PC-3 (cell line): ENCODE measurements around the gene PDZD2. TPM values are rescaled to one million over a fixed set of nuclear protein-coding genes. Genes with fewer than 3 reads are reported as not detected.

Experiments used
- ATAC-seq: fragments of 200-7000 bp; cut with Tn5 transposase; 2 replicates; pipeline ENCODE4 v1.9.1; 2020; ENCODE audit warnings: mild to moderate bottlenecking, moderate library complexity
- BruUV-seq: library from RNA; stranded (reverse); fragments of 400-500 nt; replicated peaks from 2 replicates; lab custom pipeline; 2021; lab: Mats Ljungman, UMichigan
- CTCF ChIA-PET: fragments of 300-600 bp; sonication (Branson Sonifier 250); formaldehyde crosslinking; loops from one replicate; lab custom pipeline; 2022; ENCODE audit warnings: antibody characterized with exemption; lab: Charles Lee
- POLR2A ChIA-PET: fragments of 300-600 bp; sonication (Branson Sonifier 250); formaldehyde crosslinking; loops from one replicate; lab custom pipeline; 2022; ENCODE audit warnings: antibody characterized with exemption; ENCODE audit not compliant: unreplicated experiment; lab: Charles Lee
- DNase-seq: peaks from one replicate; pipeline ENCODE4 v3.0.0-alpha.2; 2015
- H2AFZ ChIP-seq: fragments of 300-600 bp; sonication (generic); 2 replicates; pipeline ENCODE4 v1.6.0; 2016; ENCODE audit warnings: antibody characterized with exemption, low read length
- H3F3A ChIP-seq: fragments of 300-600 bp; sonication (generic); one replicate; pipeline ENCODE4 v1.6.0; 2017; ENCODE audit warnings: antibody characterized with exemption, low read length, control low read depth, mild to moderate bottlenecking; ENCODE audit not compliant: unreplicated experiment
- H3K27ac ChIP-seq: fragments of 300-600 bp; sonication (generic); 2 replicates; pipeline ENCODE4 v1.5.1; 2016; ENCODE audit warnings: mild to moderate bottlenecking, low read length
- H3K27me3 ChIP-seq: fragments of 300-600 bp; sonication (generic); 2 replicates; pipeline ENCODE4 v1.6.1; 2016; ENCODE audit warnings: low read length, mixed read lengths
- H3K36me3 ChIP-seq: fragments of 300-600 bp; sonication (generic); 2 replicates; pipeline ENCODE4 v1.6.1; 2016; ENCODE audit warnings: low read depth, mixed run types, low read length, mixed read lengths
- H3K4me1 ChIP-seq: fragments of 300-600 bp; sonication (generic); 2 replicates; pipeline ENCODE4 v1.5.1; 2016; ENCODE audit warnings: low read length; ENCODE audit not compliant: insufficient read depth
- H3K4me2 ChIP-seq: fragments of 300-600 bp; sonication (generic); 2 replicates; pipeline ENCODE4 v1.6.0; 2016; ENCODE audit warnings: low read length
- H3K4me3 ChIP-seq: fragments of 300-600 bp; sonication (generic); 2 replicates; pipeline ENCODE4 v1.5.1; 2016; ENCODE audit warnings: mild to moderate bottlenecking, low read length, mixed read lengths
- H3K79me2 ChIP-seq: fragments of 300-600 bp; sonication (generic); 2 replicates; pipeline ENCODE4 v1.6.1; 2017; ENCODE audit warnings: low read length, mixed read lengths
- H3K9ac ChIP-seq: fragments of 300-600 bp; sonication (generic); 2 replicates; pipeline ENCODE4 v1.6.0; 2016; ENCODE audit warnings: mild to moderate bottlenecking, low read length
- H3K9me2 ChIP-seq: fragments of 300-600 bp; sonication (generic); replicated peaks from 2 replicates; pipeline ENCODE4 v1.6.1; 2016; ENCODE audit warnings: mixed run types, low read length, mixed read lengths
- H3K9me3 ChIP-seq: fragments of 300-600 bp; sonication (generic); 2 replicates; pipeline ENCODE4 v1.6.1; 2016; ENCODE audit warnings: low read length, mixed read lengths
- H4K20me1 ChIP-seq: fragments of 300-600 bp; sonication (generic); 2 replicates; pipeline ENCODE4 v1.6.1; 2016; ENCODE audit warnings: low read length, mixed read lengths
- CTCF ChIP-seq: fragments of 300-600 bp; sonication (generic); conservative IDR thresholded peaks from 2 replicates; pipeline ENCODE4 v1.5.1; 2017; ENCODE audit warnings: antibody characterized with exemption, low read depth, mild to moderate bottlenecking, low read length
- EZH2 ChIP-seq: fragments of 300-600 bp; sonication (generic); IDR thresholded peaks from one replicate; pipeline ENCODE4 v1.6.1; 2017; ENCODE audit warnings: antibody characterized with exemption, mild to moderate bottlenecking, low read length; ENCODE audit not compliant: unreplicated experiment
- EZH2phosphoT487 ChIP-seq: fragments of 300-600 bp; sonication (generic); IDR thresholded peaks from 2 replicates; pipeline ENCODE4 v1.6.1; 2018; ENCODE audit warnings: mild to moderate bottlenecking, antibody characterized with exemption, low read length, borderline replicate concordance
- intact Hi-C: fragments of 100-400 bp; cut with micrococcal nuclease; formaldehyde crosslinking; loops from 2 replicates; pipeline ENCODE4 v1.9.0; 2023
- total RNA-seq: library from RNA; depleted of rRNA; stranded (reverse); fragments of >200 nt; gene quantifications from 2 replicates; pipeline ENCODE4 v1.2.3, GENCODE V29; 2014

PDZD2 gene
- total RNA-seq, 1 experiment from 2014 or later, result 2.0 TPM

GRCh38 chr5:32059761-32060530 lies 421.0 kb downstream of the PDZD2 start:
- no peaks in the 10 kb centered on the region for H3K9me2 ChIP-seq
- intact Hi-C loops, result loop anchor here (5.0 kb wide), 1 partner anchor 73 kb away; no protein-coding TSS in a partner anchor
- H4K20me1 ChIP-seq, result no peaks in the 10 kb centered on the region
- no peaks in the 10 kb centered on the region for H3K79me2 ChIP-seq
- TF ChIP-seq EZH2phosphoT487 (no peak), CTCF (no peak), EZH2 (no peak)
- no TSS peak for BruUV-seq
- peak overlapping the region; percentile 56 for H3K4me2 ChIP-seq
- ChIA-PET CTCF (interaction anchor here (1.1 kb wide), 1 partner anchor 17 kb away, joined by 5 read pairs; no protein-coding TSS in a partner anchor), POLR2A (no interaction called here)
- H3K9ac ChIP-seq, result peak overlapping the region; percentile 58
- H3K4me1 ChIP-seq, result peaks cover 55% of the 10 kb centered on the region
- H3F3A ChIP-seq, result peaks cover 6% of the 10 kb centered on the region
- H3K27ac ChIP-seq, result peak overlapping the region; percentile 92
- H3K36me3 ChIP-seq, result peaks cover 6% of the 10 kb centered on the region
- DNase-seq (peak; percentile 97), ATAC-seq (peak; percentile 85)
- peak overlapping the region; percentile 53; the same call in 1 of the 2 replicates for H2AFZ ChIP-seq
- no peak overlapping the region for H3K4me3 ChIP-seq
- no peaks in the 10 kb centered on the region for H3K9me3 ChIP-seq
- no peaks in the 10 kb centered on the region for H3K27me3 ChIP-seq

- H3K9ac ChIP-seq, result no peak overlapping the region
- no TSS peak for BruUV-seq
- intact Hi-C loops, result no loop called here
- ChIA-PET POLR2A (no interaction called here), CTCF (no interaction called here)
- peaks cover 6% of the 10 kb centered on the region for H3K36me3 ChIP-seq
- H3K9me2 ChIP-seq, result no peaks in the 10 kb centered on the region
- TF ChIP-seq EZH2 (no peak), EZH2phosphoT487 (no peak), CTCF (no peak)
- no peaks in the 10 kb centered on the region for H3K27me3 ChIP-seq
- no peak overlapping the region for H3K4me2 ChIP-seq
- DNase-seq, result no peak
- no peak for ATAC-seq
- no peaks in the 10 kb centered on the region for H3K79me2 ChIP-seq
- H2AFZ ChIP-seq, result no peak overlapping the region
- no peaks in the 10 kb centered on the region for H4K20me1 ChIP-seq
- peaks cover 6% of the 10 kb centered on the region for H3F3A ChIP-seq
- no peak overlapping the region for H3K27ac ChIP-seq
- peaks cover 44% of the 10 kb centered on the region for H3K4me1 ChIP-seq
- no peaks in the 10 kb centered on the region for H3K9me3 ChIP-seq
- no peak overlapping the region for H3K4me3 ChIP-seq
Observed at GRCh38 chr5:32061236-32061635, 422.3 kb downstream of the PDZD2 start.

GRCh38 chr5:32066448-32066847 lies 427.5 kb downstream of the PDZD2 start:
- ChIA-PET POLR2A (no interaction called here), CTCF (no interaction called here)

More at GRCh38 chr5:32066448-32066847, 427.5 kb downstream of the PDZD2 start:
- no peak overlapping the region for H2AFZ ChIP-seq
- BruUV-seq, result no TSS peak
- intact Hi-C loops, result no loop called here
- H3K27ac ChIP-seq, result no peak overlapping the region
- H3K4me3 ChIP-seq, result no peak overlapping the region
- H3K4me1 ChIP-seq, result peaks cover 8% of the 10 kb centered on the region
- H4K20me1 ChIP-seq, result no peaks in the 10 kb centered on the region
- DNase-seq (no peak), ATAC-seq (no peak)
- TF ChIP-seq EZH2phosphoT487 (no peak), EZH2 (no peak), CTCF (no peak)
- H3F3A ChIP-seq, result no peaks in the 10 kb centered on the region
- no peak overlapping the region for H3K9ac ChIP-seq
- H3K36me3 ChIP-seq, result no peaks in the 10 kb centered on the region
- no peaks in the 10 kb centered on the region for H3K79me2 ChIP-seq
- H3K9me2 ChIP-seq, result no peaks in the 10 kb centered on the region
- H3K9me3 ChIP-seq, result no peaks in the 10 kb centered on the region
- no peak overlapping the region for H3K4me2 ChIP-seq
- H3K27me3 ChIP-seq, result no peaks in the 10 kb centered on the region
